NCI-H146 treated with DMSO at 0.1 percent for 48 hours (cell line): Measurements from ENCODE around the gene FCER1G.
A peak's percentile ranks its signal among the peaks of the same experiment; 100 is the strongest.

Source experiments
- DNase-seq: peaks from one replicate; lab custom pipeline; 2025; ENCODE audit not compliant: unreplicated experiment; lab: John Stamatoyannopoulos, UW

Gene FCER1G

GRCh38 chr1:161187311-161187710, 27.8 kb upstream of the FCER1G start:
- no peak for DNase-seq

GRCh38 chr1:161188381-161188780, 26.7 kb upstream of the FCER1G start:
- no peak for DNase-seq

GRCh38 chr1:161189036-161189435, 26.1 kb upstream of the FCER1G start:
- no peak for DNase-seq

- DNase-seq: peak; percentile 26
These were observed 24.1 kb upstream of the FCER1G start for GRCh38 chr1:161190962-161191521.

GRCh38 chr1:161191971-161192370, 23.1 kb upstream of the FCER1G start:
- no peak for DNase-seq

GRCh38 chr1:161192476-161193465, 22.3 kb upstream of the FCER1G start:
- peak; percentile 61 for DNase-seq

- no peak for DNase-seq
These were observed 21.4 kb upstream of the FCER1G start for GRCh38 chr1:161193561-161194235.

- no peak for DNase-seq
These were observed 19.9 kb upstream of the FCER1G start for GRCh38 chr1:161195171-161195570.

- DNase-seq: no peak
These were observed 19.0 kb upstream of the FCER1G start for GRCh38 chr1:161196111-161196510.

GRCh38 chr1:161196521-161197451, 18.3 kb upstream of the FCER1G start:
- no peak for DNase-seq

- DNase-seq: no peak
These were observed 17.4 kb upstream of the FCER1G start for GRCh38 chr1:161197560-161198193.

GRCh38 chr1:161198194-161198896, 16.8 kb upstream of the FCER1G start:
- DNase-seq: no peak

GRCh38 chr1:161198897-161199431, 16.1 kb upstream of the FCER1G start, which contains the start of gene ADAMTS4:
Gene ADAMTS4, minus strand, starts transcription at chr1:161199054. Its CDS starts 427 bp downstream, at chr1:161198627.
- DNase-seq: no peak

GRCh38 chr1:161199506-161200139, 15.5 kb upstream of the FCER1G start:
- DNase-seq: no peak

- DNase-seq: no peak
These were observed 14.6 kb upstream of the FCER1G start for GRCh38 chr1:161200421-161200991.

GRCh38 chr1:161200992-161201835, 13.9 kb upstream of the FCER1G start:
- DNase-seq: no peak
